MG63 (cell line): ENCODE measurements around the gene TDRD15. TPM values are rescaled to one million over a fixed set of nuclear protein-coding genes. Genes with fewer than 3 reads are reported as not detected.
A peak's percentile ranks its signal among the peaks of the same experiment; 100 is the strongest.
"Not testable (repeated sequence)": the region's sequence is repeated elsewhere in the genome, so short reads cannot be mapped to it uniquely, and the experiment has no call there.

Source experiments
- DNase-seq: peaks from one replicate; pipeline ENCODE4 v3.0.0-alpha.2; 2020
- H3K27me3 ChIP-seq: fragments of 250-450 bp; sonication (Bioruptor Pico); 2 replicates; pipeline ENCODE4 v1.5.1; 2020; ENCODE audit warnings: mild to moderate bottlenecking, moderate library complexity
- H3K36me3 ChIP-seq: fragments of 250-450 bp; sonication (Bioruptor Pico); 2 replicates; pipeline ENCODE4 v1.5.1; 2020; ENCODE audit warnings: mild to moderate bottlenecking, moderate library complexity
- H3K4me3 ChIP-seq: fragments of 250-450 bp; sonication (Bioruptor Pico); 2 replicates; pipeline ENCODE4 v1.5.1; 2020; ENCODE audit warnings: mild to moderate bottlenecking, moderate library complexity
- H3K9me3 ChIP-seq: fragments of 250-450 bp; sonication (Bioruptor Pico); 2 replicates; pipeline ENCODE4 v1.5.1; 2020; ENCODE audit warnings: mild to moderate bottlenecking, moderate library complexity
- total RNA-seq: library from RNA; depleted of rRNA; stranded (reverse); fragments of >200 nt; shearing (Covaris generic); gene quantifications from 2 replicates; pipeline ENCODE4 v1.2.3, GENCODE V29; 2014; ENCODE audit warnings: low replicate concordance; rRNA removed

The TDRD15 gene
- not detected in 2 replicates for total RNA-seq

GRCh38 chr2:21123473-21124393, at the start of gene TDRD15:
TDRD15 (plus strand) TSS chr2:21123968; CDS start chr2:21137468, 13,500 bp downstream.
- H3K9me3 ChIP-seq: no peaks in the 10 kb centered on the region
- H3K4me3 ChIP-seq: no peak within 1 kb of the TSS
- DNase-seq: no peak
- no peaks in the 10 kb centered on the region for H3K36me3 ChIP-seq
- peaks cover 3% of the 10 kb centered on the region; the same call in 1 of the 2 replicates for H3K27me3 ChIP-seq

- H3K36me3 ChIP-seq: no peaks in the 10 kb centered on the region
- DNase-seq: no peak
- H3K27me3 ChIP-seq: no peaks in the 10 kb centered on the region; the same call in 1 of the 2 replicates
- no peaks in the 10 kb centered on the region for H3K9me3 ChIP-seq
- no peak overlapping the region for H3K4me3 ChIP-seq
These were observed 45.5 kb upstream of the TDRD15 start for GRCh38 chr2:21078296-21078695.

GRCh38 chr2:21083482-21083881, 40.3 kb upstream of the TDRD15 start:
- Histone ChIP-seq H3K4me3 (no peak overlapping the region), H3K27me3 (peaks cover 3% of the 10 kb centered on the region), H3K36me3 (no peaks in the 10 kb centered on the region), H3K9me3 (no peaks in the 10 kb centered on the region)
- no peak for DNase-seq

- H3K27me3 ChIP-seq: peaks cover 5% of the 10 kb centered on the region
These were observed 39.4 kb upstream of the TDRD15 start for GRCh38 chr2:21084401-21084800.

GRCh38 chr2:21092308-21092869, 31.4 kb upstream of the TDRD15 start:
- DNase-seq: no peak
- H3K9me3 ChIP-seq: no peaks in the 10 kb centered on the region
- H3K36me3 ChIP-seq: no peaks in the 10 kb centered on the region
- peaks cover 5% of the 10 kb centered on the region for H3K27me3 ChIP-seq
- no peak overlapping the region for H3K4me3 ChIP-seq

More at GRCh38 chr2:21084401-21084800, 39.4 kb upstream of the TDRD15 start:
- no peaks in the 10 kb centered on the region for H3K36me3 ChIP-seq
- no peaks in the 10 kb centered on the region for H3K9me3 ChIP-seq
- no peak for DNase-seq
- no peak overlapping the region for H3K4me3 ChIP-seq

- H3K36me3 ChIP-seq: no peaks in the 10 kb centered on the region
- H3K4me3 ChIP-seq: no peak overlapping the region
- DNase-seq: no peak
- peaks cover 3% of the 10 kb centered on the region; the same call in 1 of the 2 replicates for H3K27me3 ChIP-seq
- H3K9me3 ChIP-seq: no peaks in the 10 kb centered on the region
These were observed 28.6 kb upstream of the TDRD15 start for GRCh38 chr2:21095178-21095577.

- Histone ChIP-seq H3K4me3 (no peak overlapping the region), H3K27me3 (peaks cover 3% of the 10 kb centered on the region; the same call in 1 of the 2 replicates), H3K36me3 (no peaks in the 10 kb centered on the region), H3K9me3 (no peaks in the 10 kb centered on the region)
- DNase-seq: no peak
These were observed 28.1 kb upstream of the TDRD15 start for GRCh38 chr2:21095714-21096113.

- Histone ChIP-seq H3K4me3 (no peak overlapping the region), H3K9me3 (no peaks in the 10 kb centered on the region), H3K27me3 (peaks cover 8% of the 10 kb centered on the region; the same call in 1 of the 2 replicates), H3K36me3 (no peaks in the 10 kb centered on the region)
- DNase-seq: no peak
These were observed 27.3 kb upstream of the TDRD15 start for GRCh38 chr2:21096458-21096857.

- H3K27me3 ChIP-seq: peaks cover 10% of the 10 kb centered on the region
- no peak overlapping the region for H3K4me3 ChIP-seq
- DNase-seq: no peak
- no peaks in the 10 kb centered on the region for H3K9me3 ChIP-seq
- H3K36me3 ChIP-seq: no peaks in the 10 kb centered on the region
These were observed 26.4 kb upstream of the TDRD15 start for GRCh38 chr2:21097331-21097730.

GRCh38 chr2:21098294-21098693, 25.5 kb upstream of the TDRD15 start:
- Histone ChIP-seq H3K4me3 (no peak overlapping the region), H3K36me3 (no peaks in the 10 kb centered on the region), H3K9me3 (no peaks in the 10 kb centered on the region), H3K27me3 (peaks cover 10% of the 10 kb centered on the region)
- DNase-seq: no peak

GRCh38 chr2:21099281-21099907, 24.4 kb upstream of the TDRD15 start:
- Histone ChIP-seq H3K9me3 (no peaks in the 10 kb centered on the region), H3K36me3 (no peaks in the 10 kb centered on the region), H3K4me3 (no peak overlapping the region), H3K27me3 (peaks cover 10% of the 10 kb centered on the region)
- no peak for DNase-seq

- not testable (repeated sequence) for H3K36me3 ChIP-seq, H3K9me3 ChIP-seq, H3K27me3 ChIP-seq
- 0 out of 2 replicates have a peak overlapping the region, but pooled peaks have one; percentile 7 for H3K4me3 ChIP-seq
- DNase-seq: peak; percentile 3
These were observed 22.1 kb upstream of the TDRD15 start for GRCh38 chr2:21101514-21102155.

- no peaks in the 10 kb centered on the region for H3K9me3 ChIP-seq
- H3K4me3 ChIP-seq: no peak overlapping the region
- peaks cover 7% of the 10 kb centered on the region for H3K27me3 ChIP-seq
- no peak for DNase-seq
- no peaks in the 10 kb centered on the region for H3K36me3 ChIP-seq
These were observed 21.4 kb upstream of the TDRD15 start for GRCh38 chr2:21102356-21102755.

- H3K27me3 ChIP-seq: peaks cover 6% of the 10 kb centered on the region
- no peak overlapping the region for H3K4me3 ChIP-seq
- H3K36me3 ChIP-seq: no peaks in the 10 kb centered on the region
- no peaks in the 10 kb centered on the region for H3K9me3 ChIP-seq
- no peak for DNase-seq
These were observed 20.4 kb upstream of the TDRD15 start for GRCh38 chr2:21103274-21103891.

- no peak overlapping the region for H3K4me3 ChIP-seq
- no peak for DNase-seq
- H3K36me3 ChIP-seq: no peaks in the 10 kb centered on the region
- H3K9me3 ChIP-seq: no peaks in the 10 kb centered on the region
- peaks cover 7% of the 10 kb centered on the region for H3K27me3 ChIP-seq
These were observed 19.6 kb upstream of the TDRD15 start for GRCh38 chr2:21104030-21104660.

- Histone ChIP-seq H3K4me3 (no peak overlapping the region), H3K36me3 (no peaks in the 10 kb centered on the region), H3K27me3 (peaks cover 6% of the 10 kb centered on the region; the same call in 1 of the 2 replicates), H3K9me3 (no peaks in the 10 kb centered on the region)
- DNase-seq: no peak
These were observed 12.8 kb upstream of the TDRD15 start for GRCh38 chr2:21111012-21111411.
